ENCODE measurements around the gene C2CD4D.

- TF ChIP-seq CTCF (IDR thresholded peaks at IDR 0.05) (no peak), POLR2A (IDR thresholded peaks at IDR 0.05) (no peak), EP300 (IDR thresholded peaks at IDR 0.05) (no peak)
These were observed 48.5 kb downstream of the C2CD4D start for GRCh38 chr1:151790940-151791651.

All from sigmoid colon (tissue), 4 donors.